Measurements from ENCODE around the gene PRM2. TPM values are rescaled to one million over a fixed set of nuclear protein-coding genes. Genes with fewer than 3 reads are reported as not detected.
"Not testable (repeated sequence)": the region's sequence is repeated elsewhere in the genome, so short reads cannot be mapped to it uniquely, and the experiment has no call there.

The PRM2 gene
- total and polyA plus RNA-seq, 2 of the 8 experiments (the other 6 are each of a cell fraction or from before 2014, with no cell fraction given) = not detected

DNA sequence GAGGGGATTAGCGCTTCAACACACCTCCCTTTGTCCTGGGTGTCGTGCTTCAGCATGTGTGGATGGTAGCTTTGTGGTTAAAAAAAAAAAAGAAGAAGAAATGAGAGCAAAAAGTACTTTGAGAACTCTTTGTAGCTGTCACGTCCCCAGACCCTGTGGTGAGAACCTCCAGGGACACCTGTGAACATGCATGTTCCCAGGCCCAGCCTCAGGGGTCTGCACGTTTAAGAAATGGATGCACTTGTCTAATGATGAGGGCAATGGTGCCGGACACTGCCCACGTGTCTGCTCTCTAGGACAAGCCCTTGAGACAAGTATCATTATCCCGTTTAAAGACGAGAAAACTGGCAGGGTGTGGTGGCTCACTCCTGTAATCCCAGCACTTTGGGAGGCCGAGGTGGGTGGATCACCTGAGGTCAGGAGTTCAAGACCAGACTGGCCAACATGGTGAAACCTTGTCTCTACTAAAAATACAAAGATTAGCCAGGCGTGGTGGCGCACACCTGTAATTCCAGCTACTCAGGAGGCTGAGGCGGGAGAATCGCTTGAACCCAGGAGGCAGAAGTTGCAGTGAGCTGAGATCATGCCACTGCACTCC lies 22.8 kb upstream of the PRM2 start:
- not testable (repeated sequence) for H3K14ac ChIP-seq (ENCODE audit: insufficient read length); H3K56ac ChIP-seq (replicated peaks; ENCODE audit: insufficient read length, low read depth, low read length); H3K18ac ChIP-seq (ENCODE audit: extremely low read depth, low read length); H3K23ac ChIP-seq (ENCODE audit: insufficient read length); H2AK5ac ChIP-seq (ENCODE audit: low read depth, low read length); H4K20me1 ChIP-seq (replicated peaks in 1 of 2; ENCODE audit: control insufficient read depth in 1 of 2, insufficient read depth in 2 of 2, low read length in 2 of 2); H3K23me2 ChIP-seq (ENCODE audit: low read depth, low read length); H3K36me3 ChIP-seq (ENCODE audit: control insufficient read depth in 2 of 4, insufficient read depth in 4 of 4, low read length in 3 of 4); H3K79me1 ChIP-seq (ENCODE audit: low read depth, low read length); H3K4ac ChIP-seq (replicated peaks; ENCODE audit: insufficient read length, low read depth, low read length); H3K4me3 ChIP-seq (ENCODE audit: extremely low read depth in 1 of 4, insufficient read depth in 2 of 4, low read depth in 3 of 4, low read length in 4 of 4); DNase-seq (ENCODE audit: low read depth in 1 of 2, low spot score in 2 of 2); H4K5ac ChIP-seq (ENCODE audit: insufficient read length, low read depth, low read length); FAIRE-seq; H3K9ac ChIP-seq (replicated peaks in 1 of 4; ENCODE audit: extremely low read depth in 1 of 4, low read depth in 3 of 4, low read length in 3 of 4); H3K4me1 ChIP-seq (replicated peaks in 1 of 4; ENCODE audit: control insufficient read depth in 3 of 4, insufficient read depth in 4 of 4, low read length in 3 of 4); H4K91ac ChIP-seq (replicated peaks; ENCODE audit: insufficient read length, low read length); H2BK5ac ChIP-seq (ENCODE audit: low read depth, low read length); H3K9me3 ChIP-seq (ENCODE audit: insufficient read depth in 2 of 2, low read depth in 1 of 2, low read length in 1 of 2); H3K27ac ChIP-seq (ENCODE audit: low read depth, low read length); H3K79me2 ChIP-seq (ENCODE audit: control insufficient read depth in 1 of 2, insufficient read depth in 2 of 2, low read length in 2 of 2); H3K4me2 ChIP-seq (ENCODE audit: insufficient read depth in 1 of 2, low read depth in 2 of 2, low read length in 2 of 2); H4K8ac ChIP-seq (ENCODE audit: extremely low read depth, insufficient read depth, low read length); H2AFZ ChIP-seq (ENCODE audit: low read length); H3K27me3 ChIP-seq (replicated peaks in 1 of 4; ENCODE audit: control insufficient read depth in 3 of 4, extremely low read depth in 1 of 4, insufficient read depth in 3 of 4, low read length in 3 of 4)
- Histone ChIP-seq H2BK15ac (ENCODE audit: low read length) (0 out of 2 replicates have a peak overlapping the region, but pooled peaks have one; percentile 88), H2BK12ac (ENCODE audit: low read depth, low read length) (peak overlapping the region; percentile 68; the same call in 1 of the 2 replicates), H2BK120ac (replicated peaks; ENCODE audit: low read depth, low read length) (peak overlapping the region; percentile 69), H2BK20ac (ENCODE audit: low read length) (0 out of 2 replicates have a peak overlapping the region, but pooled peaks have one; percentile 18)
- POLR2A ChIA-PET (ENCODE audit: partially characterized antibody) = interaction anchor here (1.2 to 2.5 kb wide), 4 partner anchors 9 to 30 kb away, joined by 4 to 10 read pairs (median 6); no protein-coding TSS in a partner anchor
- CTCF ChIA-PET (ENCODE audit: partially characterized antibody) = interaction anchor here (0.6 to 3.8 kb wide), 5 partner anchors 11 to 1424 kb away, joined by 3 to 13 read pairs (median 3); partner anchors contain the start of gene SOCS1
- 95% methylated on average over 12 of the region's 13 CpGs; no CpG with 5 or more reads in 1 of the 2 experiments for WGBS, 2 experiments (ENCODE audit: extremely low coverage in 1 of 2, insufficient coverage in 1 of 2, insufficient read length in 1 of 2, insufficient replicate concordance in 2 of 2, low coverage in 1 of 2, low lambda C conversion rate in 2 of 2, missing lambda C conversion rate in 1 of 2)

Measured in H1 (cell line).